HG03139 (cell line): ENCODE data around the gene IL17C.
A peak's percentile ranks its signal among the peaks of the same experiment; 100 is the strongest.

Source experiments
- ATAC-seq: cut with Tn5 transposase; IDR thresholded peaks from one replicate; pipeline ENCODE4 v1.9.1; 2021; ENCODE audit not compliant: unreplicated experiment

The IL17C gene

GRCh38 chr16:88681709-88682451 is 43.5 kb downstream of the IL17C start:
- peak; percentile 53 for ATAC-seq

DNA sequence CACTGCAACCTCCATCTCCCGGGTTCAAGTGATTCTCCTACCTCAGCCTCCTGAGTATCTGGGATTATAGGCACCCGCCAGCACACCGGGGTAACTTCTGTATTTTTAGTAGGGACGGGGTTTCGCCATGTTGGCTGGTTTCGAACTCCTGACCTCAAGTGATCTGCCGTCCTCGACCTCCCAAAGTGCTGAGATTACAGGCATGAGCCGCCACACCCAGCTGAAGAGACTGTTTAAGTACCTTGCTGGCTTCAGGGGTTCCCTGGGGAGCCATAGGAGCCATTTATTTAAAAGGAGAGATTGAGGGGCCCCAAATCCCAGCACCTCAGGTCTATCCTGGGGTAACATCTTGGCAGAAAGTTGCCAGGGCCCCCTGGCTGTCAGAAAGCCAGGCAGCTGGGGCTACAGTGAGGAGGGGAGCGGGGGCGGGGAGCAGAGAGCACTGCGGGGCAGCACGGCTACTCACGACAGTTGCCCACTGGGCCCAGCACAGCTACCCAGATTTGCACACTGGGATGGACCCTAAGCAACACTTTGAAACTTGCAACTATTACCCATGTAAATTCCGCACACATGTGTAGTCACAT is 46.3 kb downstream of the IL17C start:
- no peak for ATAC-seq

- ATAC-seq = no peak
Observed at GRCh38 chr16:88685156-88686061, 47.0 kb downstream of the IL17C start.

DNA sequence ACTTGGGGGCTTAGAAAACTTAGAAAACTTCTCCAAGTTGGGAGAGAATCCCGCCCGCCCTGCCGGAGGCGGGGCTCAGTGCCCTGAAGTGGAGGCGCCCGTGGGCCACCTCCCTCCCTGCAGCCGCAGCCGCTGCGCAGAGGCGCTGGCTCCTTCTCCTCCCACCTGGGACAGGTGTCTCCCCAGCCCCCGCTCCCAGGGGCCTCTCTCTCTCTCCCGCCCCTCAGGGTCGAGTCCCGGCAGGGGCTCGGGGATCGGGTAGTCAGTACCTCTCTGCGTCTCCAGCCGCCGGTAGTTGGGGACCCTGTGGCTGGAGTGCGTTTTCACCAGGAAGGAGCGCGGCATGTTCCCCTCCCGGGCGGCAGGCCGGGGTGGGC is 47.7 kb downstream of the IL17C start:
- peak; percentile 19 for ATAC-seq

DNA sequence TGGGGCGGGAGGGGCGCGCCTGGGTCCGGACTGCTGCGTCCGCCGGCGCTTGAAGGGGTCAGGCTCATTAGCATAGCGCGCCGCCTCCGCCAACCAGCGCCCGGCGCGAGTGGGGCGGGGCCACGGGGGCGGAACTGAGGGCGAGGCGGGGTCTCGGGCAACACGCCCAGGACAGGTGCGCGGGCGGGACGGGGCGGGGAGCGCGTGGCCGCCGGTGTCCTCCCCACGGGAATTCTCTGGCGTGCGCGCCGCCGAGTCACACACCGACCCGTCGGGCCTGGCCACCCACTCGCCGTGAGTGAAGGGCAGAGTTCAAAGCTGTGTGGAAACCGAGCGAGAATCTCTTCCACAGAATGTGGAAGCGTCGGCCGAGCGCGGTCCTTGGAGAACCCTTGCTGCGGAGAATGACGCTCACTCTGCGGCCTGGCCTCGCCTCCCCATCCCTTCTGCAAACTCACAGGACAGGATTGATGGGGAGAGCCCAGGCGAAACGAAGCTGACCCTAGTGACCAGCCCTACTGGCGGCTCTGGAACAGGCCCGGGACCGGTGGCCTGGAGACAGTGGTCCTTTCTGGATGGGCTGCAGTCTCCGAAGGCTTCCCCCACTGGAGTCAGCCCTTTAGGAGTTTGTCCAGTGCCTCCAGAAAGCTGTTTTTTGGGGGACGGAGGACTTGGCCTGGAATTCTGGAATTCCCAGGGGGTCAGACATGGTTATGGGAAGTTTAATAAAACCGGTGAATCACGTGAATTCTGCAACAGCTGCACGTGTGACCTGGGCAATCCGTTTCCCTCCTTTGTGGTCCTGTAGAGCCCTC is 48.3 kb downstream of the IL17C start, which contains the start of gene SNAI3:
Gene SNAI3 (minus strand): TSS at position 69 of the 815 bp plus-strand sequence. CDS start 101 bp downstream, outside the sequence.
- ATAC-seq = peak; percentile 59

DNA sequence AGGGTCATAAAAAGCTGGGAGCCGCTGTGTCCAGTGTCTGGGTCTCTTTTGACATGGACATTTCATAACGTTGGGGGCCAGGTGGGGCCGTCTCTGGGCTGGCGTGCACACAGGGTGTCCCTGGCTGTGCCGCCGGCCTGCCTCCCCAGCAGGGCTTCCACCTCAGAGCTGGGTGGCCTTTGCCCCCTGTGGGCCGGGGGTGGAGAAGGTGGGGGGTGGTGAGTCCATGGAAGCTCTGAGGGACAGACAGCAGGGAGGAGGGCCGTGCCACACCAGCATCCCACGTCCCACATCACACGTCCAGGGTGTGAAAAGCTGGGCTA is 48.8 kb downstream of the IL17C start:
- no peak for ATAC-seq

- ATAC-seq = no peak
Observed at GRCh38 chr16:88687676-88688012, 49.3 kb downstream of the IL17C start.

DNA sequence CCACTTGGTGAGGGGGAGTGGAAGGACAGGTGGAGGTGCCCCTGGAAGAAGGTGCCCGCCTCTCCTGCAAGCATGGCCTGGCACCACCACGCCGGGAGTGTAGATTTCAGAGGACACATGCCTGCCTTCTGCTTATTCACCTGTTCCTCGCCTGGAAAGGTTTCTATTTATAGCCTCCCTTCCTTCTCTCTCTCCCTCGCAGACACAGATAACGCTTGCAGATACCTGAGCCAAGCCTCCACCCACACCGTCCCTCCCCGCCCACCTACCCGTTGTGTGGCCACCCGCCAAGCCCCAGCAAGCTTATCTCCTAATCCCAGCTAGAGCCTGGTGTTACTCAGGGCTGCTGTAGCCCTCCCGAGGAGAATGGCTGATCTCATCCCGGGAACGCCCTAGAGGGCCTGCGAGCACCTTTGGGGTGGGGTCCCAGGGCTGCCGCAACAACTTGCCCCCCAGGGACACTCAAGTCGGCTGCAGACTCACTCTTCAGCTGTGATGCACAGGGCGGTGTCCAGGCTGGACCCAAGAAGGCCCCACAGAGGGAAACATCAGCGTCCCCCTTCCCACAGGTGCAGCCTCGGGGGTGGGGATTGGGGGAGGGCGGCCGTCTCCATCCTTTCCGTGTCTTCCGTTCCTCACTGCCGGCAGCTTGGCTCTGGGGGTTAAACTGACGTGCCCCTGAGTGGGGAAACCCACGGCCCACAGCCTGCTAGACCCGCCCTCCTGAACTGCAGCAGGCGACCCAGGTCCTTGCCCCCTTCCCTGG is 49.8 kb downstream of the IL17C start:
- ATAC-seq = no peak
